Gastrocnemius medialis (tissue), 4 donors: ENCODE data around the gene PLD2. TPM values are rescaled to one million over a fixed set of nuclear protein-coding genes. Genes with fewer than 3 reads are reported as not detected.

Experiments used
- ATAC-seq, 2 donors: fragments of 150-250 bp; one replicate each; pipeline ENCODE4 v1.9.1; 2016
- DNase-seq, 2 donors: peaks; one replicate each; pipeline ENCODE4 v3.0.0-alpha.2; 2019
- H3K27ac ChIP-seq, 4 donors: fragments of 200-600 bp; sonication (generic); 1 replicate in 1 of 4; 2 replicates in 3 of 4; pipeline ENCODE4 v1.5.1; 2016 to 2018; ENCODE audit warnings: mild to moderate bottlenecking in 2 of 4, moderate library complexity in 1 of 4
- H3K27me3 ChIP-seq, 3 donors: fragments of 200-600 bp; sonication (generic) in 2 of 3; 1 replicate in 1 of 3; 2 replicates in 2 of 3; pipeline versions ENCODE4 v1.5.1 to v1.6.0; 2016 to 2019; ENCODE audit warnings: mild to moderate bottlenecking in 1 of 3, moderate library complexity in 1 of 3
- H3K36me3 ChIP-seq, 2 donors: fragments of 200-600 bp; sonication (generic) in 1 of 2; one replicate each; pipeline ENCODE4 v1.5.1; 2017 to 2018
- H3K4me1 ChIP-seq, 2 donors: fragments of 200-600 bp; sonication (generic) in 1 of 2; one replicate each; pipeline ENCODE4 v1.5.1; 2016 to 2017; ENCODE audit warnings: mild to moderate bottlenecking in 2 of 2
- H3K4me3 ChIP-seq, 4 donors: fragments of 200-600 bp; sonication (generic) in 3 of 4; 1 replicate in 1 of 4; 2 replicates in 3 of 4; pipeline ENCODE4 v1.5.1; 2016 to 2019; ENCODE audit warnings: mild to moderate bottlenecking in 2 of 4
- H3K9me3 ChIP-seq, 3 donors: fragments of 200-600 bp; sonication (generic) in 2 of 3; 1 replicate in 1 of 3; 2 replicates in 2 of 3; pipeline ENCODE4 v1.5.1; 2016 to 2019
- POLR2A ChIP-seq, 2 donors: fragments of 450-650 bp; IDR thresholded peaks; one replicate each; pipeline ENCODE4 v1.6.1; 2017; ENCODE audit warnings: antibody characterized with exemption in 2 of 2, mild to moderate bottlenecking in 2 of 2, moderate library complexity in 2 of 2
- in situ Hi-C, 4 donors: fragments of 200-750 bp; cut with MboI; loops; one replicate each; pipeline versions ENCODE4 v1.15.0 to v1.8.0; 2017; ENCODE audit warnings: low sequenced_read_pairs in 4 of 4
- intact Hi-C: fragments of 100-400 bp; cut with DNase I; formaldehyde crosslinking; loops from one replicate; pipeline ENCODE4 v1.15.1; 2023; ENCODE audit warnings: low total_unique reads
- total RNA-seq, 4 donors: library from RNA; depleted of rRNA; stranded (reverse); fragments of >200 nt; gene quantifications; one replicate each; pipeline versions ENCODE4 v1.1.0 to v1.2.3, GENCODE V29; 2016
- TF ChIP-seq, protein P1 (sequence below), 5 experiments: fragments of 450-650 bp in 3 of 5; fragments of 200-600 bp in 2 of 5; sonication (generic) in 2 of 5; IDR thresholded peaks in 4 of 5; conservative IDR thresholded peaks in 1 of 5; 1 replicate in 4 of 5; 2 replicates in 1 of 5; pipeline ENCODE4 v1.5.1; 2016 to 2019; ENCODE audit warnings: antibody characterized with exemption in 5 of 5, mild to moderate bottlenecking in 3 of 5, moderate library complexity in 3 of 5

PLD2 gene
- total RNA-seq, 4 donors from 2014 or later, result 2.8 to 5.8 (median 4.2) TPM

DNA sequence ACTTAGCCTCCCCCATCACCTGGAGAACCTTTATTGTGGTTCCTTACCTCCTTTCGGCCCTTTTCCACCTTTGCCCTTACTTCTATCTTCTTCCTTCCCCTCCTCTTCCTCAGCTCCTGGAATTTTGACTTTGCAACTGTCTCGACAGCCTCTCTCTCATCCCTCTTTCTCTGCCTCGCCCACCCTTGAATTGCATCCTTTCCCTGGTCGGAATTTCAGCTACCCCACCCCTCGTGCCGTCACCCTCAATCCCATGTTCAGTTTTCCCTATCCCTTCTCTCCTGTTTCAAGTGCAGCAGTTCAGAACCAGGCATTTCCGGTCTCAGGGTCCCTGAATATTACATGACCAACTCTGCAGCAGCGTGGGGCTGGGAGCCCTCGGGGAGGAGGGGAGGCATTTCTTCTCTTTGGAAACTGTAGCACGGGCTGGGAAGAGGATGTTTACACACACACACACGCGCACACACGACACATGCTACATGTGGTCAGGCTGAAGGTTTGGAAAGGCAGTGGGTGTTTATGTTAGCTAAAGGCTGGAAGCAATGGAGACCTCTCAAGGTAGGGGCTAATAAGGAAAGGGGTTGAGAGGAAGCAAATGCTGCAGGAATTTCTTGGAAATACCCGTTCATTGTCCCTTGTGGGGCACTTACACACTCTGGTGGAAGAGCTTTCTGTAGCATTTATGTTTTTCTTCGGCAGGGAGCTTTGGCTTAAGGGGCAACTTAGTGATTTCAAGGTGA, 27.2 kb downstream of the PLD2 start:
- TF ChIP-seq POLR2A (IDR thresholded peaks at IDR 0.05), result no peak
- TF ChIP-seq, protein P1, sequence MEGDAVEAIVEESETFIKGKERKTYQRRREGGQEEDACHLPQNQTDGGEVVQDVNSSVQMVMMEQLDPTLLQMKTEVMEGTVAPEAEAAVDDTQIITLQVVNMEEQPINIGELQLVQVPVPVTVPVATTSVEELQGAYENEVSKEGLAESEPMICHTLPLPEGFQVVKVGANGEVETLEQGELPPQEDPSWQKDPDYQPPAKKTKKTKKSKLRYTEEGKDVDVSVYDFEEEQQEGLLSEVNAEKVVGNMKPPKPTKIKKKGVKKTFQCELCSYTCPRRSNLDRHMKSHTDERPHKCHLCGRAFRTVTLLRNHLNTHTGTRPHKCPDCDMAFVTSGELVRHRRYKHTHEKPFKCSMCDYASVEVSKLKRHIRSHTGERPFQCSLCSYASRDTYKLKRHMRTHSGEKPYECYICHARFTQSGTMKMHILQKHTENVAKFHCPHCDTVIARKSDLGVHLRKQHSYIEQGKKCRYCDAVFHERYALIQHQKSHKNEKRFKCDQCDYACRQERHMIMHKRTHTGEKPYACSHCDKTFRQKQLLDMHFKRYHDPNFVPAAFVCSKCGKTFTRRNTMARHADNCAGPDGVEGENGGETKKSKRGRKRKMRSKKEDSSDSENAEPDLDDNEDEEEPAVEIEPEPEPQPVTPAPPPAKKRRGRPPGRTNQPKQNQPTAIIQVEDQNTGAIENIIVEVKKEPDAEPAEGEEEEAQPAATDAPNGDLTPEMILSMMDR (IDR thresholded peaks at IDR 0.05 in 4 of 5, conservative IDR thresholded peaks at IDR 0.05 in 1 of 5), result no peak
- peaks cover 22 to 34% of the 10 kb centered on the region in 2 donors for H3K4me1 ChIP-seq
- peak overlapping the region; percentile 74 to 89 (median 80) for H3K4me3 ChIP-seq
- in situ Hi-C loops, result no loop called here
- DNase-seq (no peak), ATAC-seq (no peak)
- no peaks in the 10 kb centered on the region for H3K9me3 ChIP-seq
- H3K36me3 ChIP-seq, result no peaks in the 10 kb centered on the region
- intact Hi-C loops, result loop anchor here (1.0 to 2.0 kb wide), 3 partner anchors 27 to 103 kb away; partner anchors contain the start of genes MED11 and PLD2
- no peaks in the 10 kb centered on the region for H3K27me3 ChIP-seq
- peak overlapping the region; percentile 83 to 96 (median 89) for H3K27ac ChIP-seq

DNA sequence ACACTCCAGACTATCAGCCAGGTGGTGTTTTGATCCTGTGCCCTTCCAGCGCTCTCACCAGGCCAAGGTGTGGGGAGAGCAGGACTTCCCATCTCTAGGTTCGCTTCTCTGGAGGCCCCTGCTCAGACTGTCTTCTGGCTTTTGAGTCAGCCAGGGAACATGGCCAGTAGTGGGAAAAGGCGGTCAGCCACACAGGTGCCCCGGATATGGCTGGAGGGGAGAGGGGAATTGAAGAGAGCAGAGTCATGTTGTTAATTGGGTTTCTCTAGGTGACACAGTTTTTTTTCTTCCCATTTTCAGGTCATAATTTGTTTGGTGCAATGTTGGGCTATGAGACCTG, 27.7 kb downstream of the PLD2 start:
- H3K27me3 ChIP-seq, result no peaks in the 10 kb centered on the region
- H3K36me3 ChIP-seq, result no peaks in the 10 kb centered on the region
- H3K4me1 ChIP-seq, result peaks cover 22 to 34% of the 10 kb centered on the region in 2 donors
- H3K27ac ChIP-seq, result peak overlapping the region; percentile 83 to 96 (median 89)
- TF ChIP-seq, protein P1 (IDR thresholded peaks at IDR 0.05 in 4 of 5, conservative IDR thresholded peaks at IDR 0.05 in 1 of 5), result no peak
- no peak for TF ChIP-seq POLR2A (IDR thresholded peaks at IDR 0.05)
- H3K4me3 ChIP-seq, result peak overlapping the region in 3 of 4 donors; percentile 74 to 89 (median 87)
- in situ Hi-C loops (no loop called here), intact Hi-C loops (no loop called here)
- DNase-seq (no peak), ATAC-seq (no peak)
- no peaks in the 10 kb centered on the region for H3K9me3 ChIP-seq

DNA sequence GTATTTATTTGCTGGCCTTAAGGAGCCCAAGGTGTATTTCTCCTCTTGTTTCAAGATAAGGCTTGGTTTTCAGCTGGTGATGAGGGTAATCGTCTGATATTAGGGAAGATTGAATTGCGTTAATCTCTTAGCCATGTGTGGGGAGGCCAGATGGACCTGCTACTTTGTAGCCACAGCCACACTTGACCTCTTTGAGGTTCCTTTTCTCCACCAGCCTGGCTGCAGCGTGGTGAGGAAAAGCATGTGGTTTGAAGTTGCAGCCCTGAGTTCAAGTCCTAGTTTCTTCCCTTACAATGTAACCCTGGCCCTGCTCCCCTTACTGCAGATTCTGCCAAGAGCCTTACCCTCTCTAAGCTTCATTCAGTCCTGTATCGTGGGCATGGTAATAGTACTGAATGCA, 29.3 kb downstream of the PLD2 start:
- no peaks in the 10 kb centered on the region for H3K27me3 ChIP-seq
- intact Hi-C loops (no loop called here), in situ Hi-C loops (no loop called here)
- H3K36me3 ChIP-seq, result no peaks in the 10 kb centered on the region
- H3K9me3 ChIP-seq, result no peaks in the 10 kb centered on the region
- H3K4me1 ChIP-seq, result peaks cover 22 to 44% of the 10 kb centered on the region in 2 donors
- ATAC-seq (no peak), DNase-seq (no peak)
- H3K4me3 ChIP-seq, result no peak overlapping the region
- H3K27ac ChIP-seq, result no peak overlapping the region
- TF ChIP-seq POLR2A (IDR thresholded peaks at IDR 0.05), result no peak
- TF ChIP-seq, protein P1 (IDR thresholded peaks at IDR 0.05 in 4 of 5, conservative IDR thresholded peaks at IDR 0.05 in 1 of 5), result no peak

DNA sequence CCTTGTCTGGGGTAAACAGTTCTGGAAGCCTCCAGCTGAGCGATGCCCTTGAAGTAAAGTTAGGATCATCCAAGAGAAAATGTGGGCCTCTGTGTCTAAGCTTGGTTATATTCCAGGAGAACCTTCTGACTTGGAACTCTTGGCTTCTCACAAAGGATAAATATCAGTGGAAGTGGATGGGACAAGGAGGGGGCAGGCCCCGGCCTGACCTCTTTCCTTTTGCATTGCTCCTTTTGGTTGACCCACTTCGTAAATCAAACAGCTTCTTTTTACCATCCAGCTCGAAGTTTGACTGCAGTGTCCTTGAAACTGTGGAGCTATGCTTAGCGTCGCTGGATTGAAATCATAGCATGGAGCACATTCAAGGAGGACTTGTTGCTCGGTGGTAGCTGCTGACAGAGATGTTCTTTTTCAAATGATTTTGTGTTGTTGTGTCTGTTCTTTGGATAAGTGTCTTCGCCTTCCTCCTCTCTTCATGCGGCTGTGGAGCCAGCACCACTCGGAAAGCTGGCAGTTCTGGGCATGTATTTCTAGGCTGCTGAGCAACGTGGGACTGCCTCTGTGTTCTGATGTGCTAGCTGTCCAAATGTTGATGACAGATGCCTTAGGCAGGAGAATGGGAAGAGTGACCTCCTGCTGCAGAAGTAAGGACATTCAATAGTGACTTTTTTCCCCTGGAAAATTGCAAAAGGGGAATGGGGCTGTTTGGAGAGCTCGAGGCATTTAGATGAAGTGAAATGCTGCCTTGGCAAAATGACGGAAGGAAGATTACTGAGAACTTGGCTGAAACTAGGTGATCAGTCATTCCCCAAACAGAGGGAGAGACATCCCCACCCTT, 30.7 kb downstream of the PLD2 start:
- DNase-seq (no peak), ATAC-seq (no peak)
- TF ChIP-seq POLR2A (IDR thresholded peaks at IDR 0.05), result no peak
- TF ChIP-seq, protein P1 (IDR thresholded peaks at IDR 0.05 in 4 of 5, conservative IDR thresholded peaks at IDR 0.05 in 1 of 5), result no peak
- no peaks in the 10 kb centered on the region for H3K9me3 ChIP-seq
- no peaks in the 10 kb centered on the region for H3K36me3 ChIP-seq
- H3K4me1 ChIP-seq, result peaks cover 22 to 44% of the 10 kb centered on the region in 2 donors
- H3K27ac ChIP-seq, result peak overlapping the region in 2 of 4 donors; percentile 53 to 64
- in situ Hi-C loops (no loop called here), intact Hi-C loops (no loop called here)
- no peak overlapping the region for H3K4me3 ChIP-seq
- no peaks in the 10 kb centered on the region for H3K27me3 ChIP-seq
